GM13977 (cell line): ENCODE measurements around the gene RAB11A.

Experiments
- DNase-seq: peaks from one replicate; pipeline ENCODE4 v3.0.0; 2012; ENCODE audit warnings: low spot score
- CTCF ChIP-seq: IDR thresholded peaks from 2 replicates; pipeline ENCODE4 v1.5.1; 2012; ENCODE audit warnings: mild to moderate bottlenecking, control low read depth; ENCODE audit not compliant: insufficient read depth; ENCODE audit errors: extremely low read depth, missing control alignments
- in situ Hi-C: fragments of 300-500 bp; cut with MboI; formaldehyde crosslinking; loops from one replicate; pipeline ENCODE4 v1.12.0; 2022; ENCODE audit warnings: low sequenced_read_pairs, low pct_unique_long_range_greater_than_20kb, mixed read lengths, inconsistent platforms; ENCODE audit not compliant: unreplicated experiment

RAB11A gene

DNA sequence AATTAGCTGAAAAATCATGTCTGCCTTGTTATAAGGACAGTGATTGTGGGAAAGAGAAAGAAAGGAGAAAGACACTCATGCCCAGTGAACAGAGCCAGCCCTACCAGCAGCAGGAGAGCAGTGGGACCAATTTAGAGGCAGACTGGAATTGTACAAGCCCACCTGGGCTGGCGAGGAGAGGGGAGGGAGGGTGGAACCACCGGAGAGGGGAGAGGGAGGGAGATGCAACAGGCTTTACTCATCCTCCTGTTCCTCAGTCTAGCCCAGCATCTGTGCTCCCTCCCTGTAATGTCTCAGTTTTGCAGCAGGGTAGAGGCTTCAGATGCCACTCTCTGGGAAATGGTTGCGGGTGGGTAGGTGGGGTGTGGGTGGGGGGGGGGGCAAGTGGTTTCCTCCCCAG lies 54.7 kb downstream of the RAB11A start:
- in situ Hi-C loops = no loop called here
- no peak for DNase-seq
- no peak for TF ChIP-seq CTCF

GRCh38 chr15:65925338-65925737 lies 56.0 kb downstream of the RAB11A start:
- in situ Hi-C loops = no loop called here
- DNase-seq = no peak
- no peak for TF ChIP-seq CTCF

DNA sequence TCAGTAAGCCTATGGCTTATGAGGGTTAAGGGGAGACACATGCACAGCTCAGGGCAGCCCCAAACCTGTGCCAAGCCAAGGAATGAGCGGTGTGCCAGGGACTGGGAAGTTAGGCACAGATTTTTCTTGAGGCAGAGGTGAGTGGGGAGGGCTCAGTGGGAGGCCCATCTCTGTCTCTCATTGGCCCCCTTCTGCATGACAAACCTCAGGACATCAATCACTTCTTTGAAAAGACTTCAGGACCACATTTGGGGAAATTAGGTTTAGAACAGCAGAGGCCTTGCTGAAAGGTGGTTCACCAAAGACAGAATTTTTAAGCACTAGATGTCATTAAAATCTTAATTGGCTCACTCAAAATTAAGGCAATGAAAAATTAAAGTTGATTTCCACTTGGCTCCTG lies 57.2 kb downstream of the RAB11A start:
- TF ChIP-seq CTCF = no peak
- in situ Hi-C loops = no loop called here

GRCh38 chr15:65926899-65927298 lies 57.6 kb downstream of the RAB11A start:
- in situ Hi-C loops = no loop called here

More for the DNA sequence above, 57.2 kb downstream of the RAB11A start:
- no peak for DNase-seq

DNA sequence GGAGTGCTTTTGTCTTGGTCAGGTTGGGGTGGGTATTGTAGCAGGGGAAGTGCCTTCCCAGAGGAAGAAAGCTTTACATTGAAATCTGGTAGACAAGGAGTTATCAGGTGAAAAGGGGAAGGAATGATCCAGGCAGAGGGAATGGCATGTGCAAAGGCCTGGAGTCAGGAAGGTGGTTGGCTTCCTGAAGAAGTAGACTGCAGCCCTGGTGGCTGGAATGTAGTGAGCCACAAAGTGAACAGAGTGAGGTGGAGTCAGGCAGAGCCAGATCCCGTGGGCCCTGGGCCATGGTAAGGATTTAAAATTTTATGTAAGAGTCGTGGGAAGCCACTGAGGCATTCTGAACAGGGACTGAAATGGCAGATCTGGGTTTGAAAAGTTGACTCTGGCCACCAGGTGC lies 58.3 kb downstream of the RAB11A start:
- no peak for DNase-seq
- TF ChIP-seq CTCF = no peak

More at GRCh38 chr15:65926899-65927298, 57.6 kb downstream of the RAB11A start:
- peak; percentile 45 for DNase-seq
- TF ChIP-seq CTCF = no peak

DNA sequence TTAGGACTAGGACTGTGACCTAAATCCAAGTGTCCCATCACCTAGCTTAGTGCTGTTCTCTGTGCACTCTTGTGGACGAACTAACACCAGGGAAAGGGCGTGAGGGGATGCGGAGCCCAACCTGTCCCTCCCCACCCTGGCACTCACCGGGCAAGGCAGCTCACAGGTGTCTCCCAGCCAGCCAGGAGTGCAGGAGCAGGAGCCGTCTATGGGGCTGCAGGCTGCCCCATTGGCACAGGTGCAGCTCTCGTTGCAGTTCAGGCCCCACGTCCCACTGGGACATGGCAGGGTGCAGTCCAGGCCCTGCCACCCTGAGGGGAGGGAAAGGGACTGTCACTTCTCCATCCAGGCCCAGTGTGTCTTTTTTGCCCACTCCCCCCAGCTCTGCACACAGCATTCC lies 60.3 kb downstream of the RAB11A start:
- no peak for DNase-seq
- in situ Hi-C loops = no loop called here
- TF ChIP-seq CTCF = no peak

More for the DNA sequence above, 58.3 kb downstream of the RAB11A start:
- in situ Hi-C loops = no loop called here

GRCh38 chr15:65930134-65930533 lies 60.8 kb downstream of the RAB11A start:
- no peak for DNase-seq
- in situ Hi-C loops = no loop called here
- no peak for TF ChIP-seq CTCF
